HG03469 (cell line): ENCODE results near the gene INHBB.

Experiments used
- ATAC-seq: cut with Tn5 transposase; IDR thresholded peaks from one replicate; pipeline ENCODE4 v1.9.1; 2021; ENCODE audit warnings: mild to moderate bottlenecking, moderate library complexity, moderate number of reproducible peaks; ENCODE audit not compliant: unreplicated experiment

Gene INHBB

DNA sequence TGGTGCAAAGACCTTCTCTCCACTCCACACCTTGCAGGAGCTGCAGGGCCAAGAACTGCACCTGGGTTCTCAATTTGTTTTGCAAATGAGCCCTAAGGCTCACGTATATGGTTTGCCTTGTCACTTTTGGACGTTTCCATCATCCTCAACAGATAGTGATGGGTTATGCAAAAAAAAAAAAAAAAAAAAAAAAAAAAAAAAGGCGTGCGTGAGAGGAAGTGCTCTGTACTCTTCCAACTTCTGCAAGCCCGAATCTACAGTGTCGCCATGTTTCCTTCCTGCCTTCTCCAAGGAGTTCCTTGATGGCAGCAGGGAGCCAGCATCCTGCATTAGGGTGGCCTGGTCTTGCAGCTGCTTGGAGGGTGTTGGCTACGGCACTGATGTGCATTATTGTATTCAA, 4.0 kb upstream of the INHBB start:
- no peak for ATAC-seq

DNA sequence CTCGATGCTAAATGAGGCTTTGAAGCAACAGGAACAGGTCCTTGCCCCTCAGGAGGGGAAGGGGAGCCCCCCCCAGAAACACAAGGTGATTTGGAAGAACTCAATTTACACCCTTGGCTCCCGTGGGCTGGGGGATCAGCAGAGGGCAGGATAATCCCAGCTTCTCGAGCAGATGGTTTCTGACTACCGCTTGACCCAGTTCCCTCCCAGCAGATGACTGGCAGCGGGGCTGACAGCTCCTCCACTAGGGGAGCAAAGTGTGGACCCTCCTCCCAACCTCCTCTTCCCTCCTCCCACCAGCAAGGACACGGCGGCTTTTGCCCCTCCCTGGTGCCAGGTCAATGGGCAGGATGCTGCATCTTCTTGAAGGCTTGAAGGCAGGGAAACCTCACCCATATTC, 3.5 kb upstream of the INHBB start:
- ATAC-seq, result no peak

DNA sequence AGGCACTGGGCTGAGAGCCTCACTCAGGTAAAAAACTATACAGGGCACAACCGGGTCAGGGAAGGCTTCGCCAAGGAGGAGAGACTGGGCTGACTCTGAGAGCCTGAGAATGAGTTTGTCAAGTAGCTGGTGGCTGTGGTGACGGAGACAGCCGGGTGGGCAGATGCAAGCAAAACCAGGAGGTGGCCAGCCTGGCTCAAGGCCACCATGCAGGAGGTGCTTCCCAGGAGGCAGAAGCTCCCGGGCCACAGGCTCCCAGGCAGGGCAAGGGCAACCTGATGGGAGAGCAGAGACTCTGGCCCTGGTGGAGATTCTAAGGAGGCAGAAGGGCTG, 2.9 kb upstream of the INHBB start:
- no peak for ATAC-seq

DNA sequence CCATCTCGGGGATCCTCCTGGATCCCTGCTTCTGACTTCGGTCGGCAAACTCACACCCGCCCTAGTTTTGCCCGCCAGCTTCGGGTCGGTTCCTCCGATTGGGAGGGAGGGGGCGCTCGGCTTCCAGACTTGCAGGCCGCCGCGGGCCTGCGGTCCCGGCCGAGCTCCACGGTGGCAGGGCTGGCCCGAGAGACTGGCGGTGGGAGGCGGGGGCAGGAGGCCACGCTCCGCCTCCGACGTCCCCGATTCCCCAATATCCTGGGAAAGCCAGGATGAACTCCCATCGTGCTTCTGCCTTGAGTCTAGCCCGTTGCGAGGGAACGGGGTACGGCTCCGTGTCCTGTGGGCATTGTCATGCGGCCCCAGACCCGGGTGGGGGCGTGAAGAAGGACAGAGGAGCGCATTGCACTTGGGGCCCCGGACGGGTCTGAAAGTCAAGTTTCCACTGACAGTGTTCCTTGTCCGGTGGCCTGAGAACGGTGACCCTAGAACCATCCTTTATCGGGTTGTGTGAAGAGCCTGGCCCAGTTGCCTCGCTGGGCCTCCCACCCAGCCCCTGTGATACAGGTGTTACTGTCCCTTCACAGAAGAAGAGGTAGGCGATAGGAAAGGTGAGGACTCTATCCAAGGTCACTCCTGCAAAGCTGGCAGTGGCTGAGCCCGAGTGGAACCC, 2.4 kb upstream of the INHBB start:
- ATAC-seq, result no peak

DNA sequence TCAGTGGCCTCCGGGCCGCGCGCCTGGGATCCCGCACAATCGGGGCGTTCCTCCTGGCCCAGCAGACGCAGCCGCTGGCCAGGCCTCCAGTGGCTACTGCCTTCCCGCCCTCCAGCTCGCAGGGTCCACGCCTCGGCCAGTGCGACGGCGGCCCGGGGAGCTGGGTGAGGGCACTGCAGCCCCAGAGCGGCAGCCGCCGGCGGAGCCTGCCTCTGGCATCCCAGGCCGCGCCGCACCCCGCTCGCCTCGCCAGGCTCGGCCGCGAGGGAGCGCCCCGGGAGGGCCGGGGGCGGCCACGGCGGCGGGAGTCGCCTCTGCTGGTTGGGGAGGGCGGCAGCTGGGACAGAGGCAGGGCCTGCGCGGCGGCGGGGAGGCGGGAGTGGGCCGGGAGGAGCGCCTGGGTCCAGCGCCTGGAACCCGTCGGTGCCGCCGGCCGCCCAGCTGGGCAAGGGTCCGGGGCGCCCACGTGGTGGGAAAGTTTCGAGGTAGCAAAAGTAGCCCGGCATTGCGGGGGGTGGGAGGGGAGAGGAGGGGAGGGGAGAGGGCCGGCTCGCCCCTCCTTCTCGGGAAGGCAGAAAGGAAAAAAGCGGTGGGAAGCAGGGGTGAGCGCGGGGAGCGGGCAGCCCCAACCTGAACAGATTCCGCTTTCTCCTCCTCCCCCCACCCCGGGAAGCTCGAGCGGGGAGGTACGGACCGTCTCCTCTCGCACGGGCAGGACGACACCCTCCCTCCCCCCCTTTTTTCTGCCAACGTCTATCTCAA, 1.5 kb upstream of the INHBB start:
- ATAC-seq, result no peak

DNA sequence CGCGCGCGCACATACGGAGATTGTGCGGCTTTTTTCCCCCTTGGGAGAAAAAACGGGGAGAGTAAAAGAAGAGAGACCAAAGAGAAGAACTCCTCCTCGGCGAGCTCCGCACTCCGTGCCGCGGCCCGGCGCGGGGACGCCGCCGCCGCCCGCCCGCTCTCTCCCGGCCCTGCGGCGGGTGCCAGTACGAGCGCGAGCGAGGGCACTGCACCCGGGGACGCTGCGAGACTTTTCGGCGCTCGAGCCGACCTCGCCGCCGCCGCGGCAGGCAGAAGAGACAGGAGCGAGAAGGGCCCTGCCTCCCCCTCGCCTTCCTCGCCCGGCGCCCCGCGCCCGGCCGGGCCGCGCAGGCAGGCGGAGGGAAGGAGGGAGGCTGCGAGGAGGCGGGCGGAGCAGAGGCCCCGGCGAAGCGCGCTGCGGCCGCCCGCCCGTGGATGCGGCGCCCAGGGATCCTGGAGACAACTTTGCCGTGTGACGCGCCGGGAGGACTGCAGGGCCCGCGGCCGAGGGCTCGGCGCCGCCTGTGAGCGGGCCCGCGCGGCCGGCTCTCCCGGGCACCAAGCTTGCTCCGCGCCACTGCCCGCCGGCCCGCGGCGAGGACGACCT, 857 bp upstream of the INHBB start:
- no peak for ATAC-seq

DNA sequence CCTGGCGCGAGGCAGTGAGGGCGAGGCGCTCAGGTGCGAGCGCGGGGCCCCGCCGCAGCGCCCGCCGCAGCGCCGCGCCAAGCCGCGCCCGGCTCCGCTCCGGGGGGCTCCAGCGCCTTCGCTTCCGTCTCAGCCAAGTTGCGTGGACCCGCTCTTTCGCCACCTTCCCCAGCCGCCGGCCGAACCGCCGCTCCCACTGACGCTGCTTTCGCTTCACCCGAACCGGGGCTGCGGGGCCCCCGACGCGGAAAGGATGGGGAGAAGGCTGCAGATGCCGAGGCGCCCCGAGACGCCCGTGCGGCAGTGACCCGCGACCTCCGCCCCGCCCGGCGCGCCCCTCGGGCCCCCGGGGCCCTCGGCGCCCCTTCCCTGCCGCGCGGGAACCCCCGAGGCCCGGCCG, 328 bp upstream of the INHBB start:
- no peak for ATAC-seq

DNA sequence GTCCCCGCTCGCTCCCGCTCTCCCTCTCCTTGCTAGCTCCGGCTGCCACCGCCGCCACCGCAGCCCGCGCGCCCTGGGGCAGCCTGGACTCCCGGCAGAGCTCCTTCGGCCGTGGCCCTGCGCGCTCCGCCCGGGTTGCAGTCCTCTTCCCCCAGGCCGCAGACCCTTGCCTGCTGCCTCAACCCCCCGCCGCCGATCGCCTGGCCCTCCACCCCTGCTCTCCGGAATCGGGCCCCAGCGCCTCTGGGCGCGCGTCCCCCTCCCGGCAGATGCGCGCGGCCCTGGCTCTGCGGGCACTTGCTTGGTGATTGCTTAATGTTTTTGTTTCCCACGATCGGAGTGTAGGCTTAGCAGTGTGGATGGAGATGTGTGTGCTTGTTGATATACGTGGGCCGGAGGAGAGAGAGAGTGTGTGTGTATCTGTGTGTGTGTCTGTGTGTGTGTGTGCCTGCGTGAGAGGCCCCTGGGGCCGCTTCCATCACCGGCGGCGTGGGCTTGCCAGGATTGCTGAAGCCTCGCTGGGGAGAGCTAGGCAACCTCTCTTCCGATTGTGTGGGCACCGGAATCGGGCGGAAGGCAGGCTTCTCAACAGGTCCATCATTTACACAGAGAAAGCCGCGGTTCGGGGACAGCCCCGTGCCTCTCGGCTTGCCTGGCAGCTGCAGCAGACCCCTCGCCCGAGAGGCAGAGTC, 877 bp downstream of the INHBB start:
- no peak for ATAC-seq

DNA sequence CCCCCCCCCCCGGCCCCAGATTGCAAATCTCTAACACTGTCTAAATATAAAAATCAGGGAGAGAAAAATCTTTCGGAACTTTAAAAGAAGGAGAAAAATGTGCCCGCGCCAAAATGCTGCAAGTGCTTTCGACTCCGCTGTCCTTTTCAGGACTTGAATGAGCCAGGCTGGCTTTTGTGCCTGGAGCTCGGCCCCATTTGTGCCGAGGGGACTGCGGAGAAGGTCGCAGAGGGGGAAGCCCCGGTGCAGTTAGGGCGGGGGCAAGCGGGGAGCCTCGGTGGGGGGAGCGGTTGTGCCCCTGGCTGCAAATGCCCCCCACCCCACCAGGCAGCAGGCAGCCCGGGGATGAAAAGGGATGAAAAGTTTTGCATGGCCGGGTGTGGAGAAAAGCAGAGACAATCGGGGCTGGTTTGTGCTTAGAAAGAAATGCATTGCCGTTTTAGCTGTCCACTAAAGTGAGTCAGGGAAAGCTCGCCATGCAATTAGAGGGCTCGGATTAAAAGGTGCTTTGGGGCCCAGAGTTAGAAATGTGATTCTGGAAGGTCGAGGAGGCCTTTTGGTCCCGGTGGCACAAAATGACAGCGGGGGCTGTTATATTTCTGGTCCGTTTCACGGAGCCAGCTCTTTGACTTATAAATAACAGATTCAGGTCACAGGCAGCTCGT, 1.6 kb downstream of the INHBB start:
- ATAC-seq, result no peak

DNA sequence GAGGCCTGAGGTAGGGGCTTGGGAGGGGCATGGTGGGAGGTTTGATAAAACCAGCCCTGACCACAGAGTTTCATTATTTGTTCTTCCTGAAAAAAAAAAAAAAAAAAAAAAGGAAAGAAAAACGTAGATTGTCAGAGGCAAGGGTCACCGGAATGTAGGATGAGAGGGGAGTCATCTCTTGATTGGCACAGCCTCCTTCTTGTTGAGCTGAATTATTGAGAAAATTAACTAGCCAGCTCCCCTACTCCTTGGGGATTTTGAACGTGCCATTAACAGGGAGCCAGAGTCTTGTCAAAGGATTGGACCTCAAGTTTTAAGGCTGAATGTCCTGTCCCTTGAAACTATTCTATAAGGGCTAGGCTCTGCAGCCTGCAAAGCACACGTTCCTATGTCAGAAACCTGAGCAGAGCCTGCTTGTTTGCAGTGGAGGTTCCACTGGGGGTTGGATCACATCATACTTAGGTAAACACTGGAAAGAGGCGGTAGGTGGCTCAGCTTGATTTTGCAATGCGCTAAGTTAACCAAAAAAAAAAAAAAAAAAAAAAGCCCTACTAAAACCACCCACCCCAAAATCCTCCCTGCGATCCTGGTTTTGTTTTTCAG, 2.3 kb downstream of the INHBB start:
- no peak for ATAC-seq

DNA sequence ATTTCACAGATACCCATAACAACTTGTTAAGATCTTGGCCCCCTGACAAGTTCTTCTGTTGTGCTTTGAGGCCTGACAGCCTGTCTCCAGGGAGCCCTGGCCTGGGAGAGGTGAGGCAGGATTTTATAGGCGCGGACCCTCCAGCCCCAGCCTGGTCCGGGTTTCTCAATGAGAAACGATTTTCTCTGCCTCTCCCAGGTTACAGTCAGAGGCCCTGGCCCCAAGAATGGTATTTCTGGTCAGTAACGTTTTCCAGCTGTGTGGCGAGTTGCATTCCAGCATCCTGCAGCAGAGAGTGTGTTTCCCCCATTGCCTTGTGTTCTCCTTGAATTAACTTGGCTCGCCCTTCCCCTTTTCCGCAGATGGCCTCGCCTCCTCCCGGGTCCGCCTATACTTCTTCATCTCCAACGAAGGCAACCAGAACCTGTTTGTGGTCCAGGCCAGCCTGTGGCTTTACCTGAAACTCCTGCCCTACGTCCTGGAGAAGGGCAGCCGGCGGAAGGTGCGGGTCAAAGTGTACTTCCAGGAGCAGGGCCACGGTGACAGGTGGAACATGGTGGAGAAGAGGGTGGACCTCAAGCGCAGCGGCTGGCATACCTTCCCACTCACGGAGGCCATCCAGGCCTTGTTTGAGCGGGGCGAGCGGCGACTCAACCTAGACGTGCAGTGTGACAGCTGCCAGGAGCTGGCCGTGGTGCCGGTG, 3.0 kb downstream of the INHBB start:
- ATAC-seq, result no peak

DNA sequence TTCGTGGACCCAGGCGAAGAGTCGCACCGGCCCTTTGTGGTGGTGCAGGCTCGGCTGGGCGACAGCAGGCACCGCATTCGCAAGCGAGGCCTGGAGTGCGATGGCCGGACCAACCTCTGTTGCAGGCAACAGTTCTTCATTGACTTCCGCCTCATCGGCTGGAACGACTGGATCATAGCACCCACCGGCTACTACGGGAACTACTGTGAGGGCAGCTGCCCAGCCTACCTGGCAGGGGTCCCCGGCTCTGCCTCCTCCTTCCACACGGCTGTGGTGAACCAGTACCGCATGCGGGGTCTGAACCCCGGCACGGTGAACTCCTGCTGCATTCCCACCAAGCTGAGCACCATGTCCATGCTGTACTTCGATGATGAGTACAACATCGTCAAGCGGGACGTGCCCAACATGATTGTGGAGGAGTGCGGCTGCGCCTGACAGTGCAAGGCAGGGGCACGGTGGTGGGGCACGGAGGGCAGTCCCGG, 3.5 kb downstream of the INHBB start:
- ATAC-seq, result no peak

DNA sequence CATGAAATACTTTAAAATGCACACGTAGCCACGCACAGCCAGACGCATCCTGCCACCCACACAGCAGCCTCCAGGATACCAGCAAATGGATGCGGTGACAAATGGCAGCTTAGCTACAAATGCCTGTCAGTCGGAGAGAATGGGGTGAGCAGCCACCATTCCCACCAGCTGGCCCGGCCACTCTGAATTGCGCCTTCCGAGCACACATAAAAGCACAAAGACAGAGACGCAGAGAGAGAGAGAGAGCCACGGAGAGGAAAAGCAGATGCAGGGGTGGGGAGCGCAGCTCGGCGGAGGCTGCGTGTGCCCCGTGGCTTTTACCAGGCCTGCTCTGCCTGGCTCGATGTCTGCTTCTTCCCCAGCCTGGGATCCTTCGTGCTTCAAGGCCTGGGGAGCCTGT, 4.1 kb downstream of the INHBB start:
- no peak for ATAC-seq

DNA sequence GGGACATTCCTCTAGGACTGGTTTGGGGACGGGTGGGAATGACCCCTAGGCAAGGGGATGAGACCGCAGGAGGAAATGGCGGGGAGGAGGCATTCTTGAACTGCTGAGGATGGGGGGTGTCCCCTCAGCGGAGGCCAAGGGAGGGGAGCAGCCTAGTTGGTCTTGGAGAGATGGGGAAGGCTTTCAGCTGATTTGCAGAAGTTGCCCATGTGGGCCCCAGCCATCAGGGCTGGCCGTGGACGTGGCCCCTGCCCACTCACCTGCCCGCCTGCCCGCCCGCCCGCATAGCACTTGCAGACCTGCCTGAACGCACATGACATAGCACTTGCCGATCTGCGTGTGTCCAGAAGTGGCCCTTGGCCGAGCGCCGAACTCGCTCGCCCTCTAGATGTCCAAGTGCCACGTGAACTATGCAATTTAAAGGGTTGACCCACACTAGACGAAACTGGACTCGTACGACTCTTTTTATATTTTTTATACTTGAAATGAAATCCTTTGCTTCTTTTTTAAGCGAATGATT, 4.9 kb downstream of the INHBB start:
- no peak for ATAC-seq

DNA sequence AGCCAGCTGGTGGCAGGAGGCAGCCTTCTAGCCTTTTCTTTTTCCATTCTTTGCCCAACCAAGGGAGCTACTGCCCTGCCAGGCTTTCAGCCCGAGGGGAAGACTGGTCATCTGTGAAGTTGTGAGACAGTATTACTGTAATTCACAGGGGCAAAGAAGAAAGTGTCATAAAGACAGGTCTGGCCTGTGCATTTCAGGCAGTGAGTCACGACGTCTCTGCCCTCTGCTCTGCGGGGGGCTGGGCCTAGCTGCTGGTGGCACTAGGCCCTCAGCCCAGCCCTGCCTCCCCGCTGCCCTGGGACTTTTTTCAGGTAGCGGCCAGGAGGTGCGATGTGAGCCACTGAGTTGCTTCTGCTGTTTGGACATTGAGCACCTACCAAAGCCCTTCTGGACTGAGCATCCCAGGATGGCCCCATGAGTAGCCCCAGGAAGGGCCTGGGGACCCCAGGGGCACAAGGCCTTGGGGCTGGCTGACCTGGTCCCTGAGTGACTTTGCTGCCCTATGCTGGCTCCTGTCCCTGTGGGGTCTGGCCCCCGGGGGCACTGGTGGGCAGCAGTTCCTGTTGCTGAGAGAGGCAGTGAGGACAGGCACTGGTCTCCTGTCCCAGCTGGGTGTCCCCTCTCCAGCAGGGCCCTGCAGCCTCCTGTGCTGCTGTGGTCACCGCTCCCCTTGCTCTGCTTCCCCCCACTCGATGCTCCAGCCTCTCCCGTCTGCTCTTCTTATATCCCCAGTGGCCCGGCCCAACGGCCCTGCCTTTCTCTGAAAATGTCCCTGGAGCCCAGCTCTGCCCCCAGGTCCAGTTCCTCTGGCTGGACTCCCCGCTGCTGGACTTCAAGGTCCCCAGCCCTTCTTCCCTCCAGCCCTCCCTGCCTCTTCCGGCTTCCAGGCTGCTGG, 7.0 kb downstream of the INHBB start:
- ATAC-seq, result no peak

DNA sequence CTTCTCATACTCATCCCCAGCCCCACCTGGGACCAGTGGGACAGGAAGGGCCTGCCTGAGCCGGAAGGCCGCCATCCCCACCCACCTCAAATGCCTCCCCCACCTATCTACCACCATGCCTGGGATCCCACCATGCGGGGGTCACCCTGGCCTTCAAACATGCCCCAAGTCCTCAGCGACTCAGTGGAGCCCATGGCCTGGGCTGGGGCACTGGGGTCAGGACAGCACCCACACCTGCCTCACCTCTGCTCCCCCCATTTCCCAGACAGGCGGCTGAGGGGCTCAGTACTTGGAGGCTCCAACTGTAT, 7.6 kb downstream of the INHBB start:
- no peak for ATAC-seq

DNA sequence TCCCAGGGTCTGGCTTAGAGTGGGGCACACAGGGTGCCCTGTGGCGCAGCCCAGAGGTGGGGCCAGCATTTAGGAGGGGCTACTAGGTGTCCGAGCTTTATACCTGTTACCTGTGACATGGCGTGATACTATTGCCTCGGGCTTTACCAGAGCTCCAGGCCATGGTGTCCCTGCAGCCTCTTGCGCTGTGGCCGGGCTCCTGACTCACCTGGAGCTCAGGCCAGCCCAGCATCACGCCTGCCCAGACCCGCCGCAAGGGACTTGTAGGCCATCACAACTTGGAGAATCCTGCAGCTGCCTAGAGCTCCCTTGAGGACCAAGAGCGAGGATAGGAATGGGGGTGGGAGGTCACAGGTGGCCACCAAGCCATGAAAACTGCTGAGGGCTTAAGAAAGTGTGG, 8.0 kb downstream of the INHBB start:
- no peak for ATAC-seq

DNA sequence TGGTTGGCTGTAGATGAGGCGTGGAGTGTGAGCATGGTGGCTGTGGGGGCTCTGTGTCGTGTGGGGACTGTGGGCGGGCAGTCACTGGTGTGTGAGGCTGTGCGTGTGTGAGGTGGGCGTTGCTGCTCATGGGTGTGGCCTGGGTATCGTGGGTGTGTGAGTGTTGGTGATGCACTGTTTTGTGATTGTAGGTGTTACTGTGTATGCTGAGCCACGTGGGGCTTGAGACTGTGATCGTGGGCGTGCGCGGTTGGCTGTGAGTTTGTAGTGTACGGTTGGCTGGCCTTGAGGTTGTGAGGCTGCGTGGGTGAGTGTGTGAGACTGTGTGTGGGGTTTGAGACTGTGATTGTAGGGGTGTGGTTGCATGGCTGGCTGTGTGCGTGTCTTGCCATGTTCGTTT, 8.5 kb downstream of the INHBB start:
- ATAC-seq, result no peak
